H7 (cell line): ENCODE results near the gene PTPRN2. TPM values are rescaled to one million over a fixed set of nuclear protein-coding genes. Genes with fewer than 3 reads are reported as not detected.
"Not testable (repeated sequence)": the region's sequence is repeated elsewhere in the genome, so short reads cannot be mapped to it uniquely, and the experiment has no call there.

Source experiments
- DNase-seq: peaks from one replicate; pipeline ENCODE4 v3.0.0; 2012
- H3K27me3 ChIP-seq: 2 replicates; pipeline ENCODE4 v1.6.0; 2011; ENCODE audit warnings: mild to moderate bottlenecking, low read length; ENCODE audit not compliant: control insufficient read depth, insufficient read depth
- H3K36me3 ChIP-seq: replicated peaks from 2 replicates; pipeline ENCODE4 v1.5.1; 2011; ENCODE audit warnings: low read length; ENCODE audit not compliant: control insufficient read depth, insufficient read depth
- H3K4me3 ChIP-seq: 2 replicates; pipeline ENCODE4 v1.5.1; 2011; ENCODE audit warnings: low read depth, mild to moderate bottlenecking, control low read depth, low read length, moderate library complexity; ENCODE audit not compliant: insufficient read depth
- total RNA-seq: library from RNA; depleted of rRNA; stranded (reverse); fragments of >200 nt; shearing (Covaris generic); gene quantifications from 2 replicates; pipeline ENCODE4 v1.2.3, GENCODE V29; 2014

Gene PTPRN2
- total RNA-seq, 1 experiment from 2014 or later: 0.80 TPM

- no peaks in the 10 kb centered on the region for H3K36me3 ChIP-seq
- no peak overlapping the region for H3K4me3 ChIP-seq
- no peak for DNase-seq
- no peaks in the 10 kb centered on the region for H3K27me3 ChIP-seq
Observed at GRCh38 chr7:157853076-157853788, 734.4 kb downstream of the PTPRN2 start.

DNA sequence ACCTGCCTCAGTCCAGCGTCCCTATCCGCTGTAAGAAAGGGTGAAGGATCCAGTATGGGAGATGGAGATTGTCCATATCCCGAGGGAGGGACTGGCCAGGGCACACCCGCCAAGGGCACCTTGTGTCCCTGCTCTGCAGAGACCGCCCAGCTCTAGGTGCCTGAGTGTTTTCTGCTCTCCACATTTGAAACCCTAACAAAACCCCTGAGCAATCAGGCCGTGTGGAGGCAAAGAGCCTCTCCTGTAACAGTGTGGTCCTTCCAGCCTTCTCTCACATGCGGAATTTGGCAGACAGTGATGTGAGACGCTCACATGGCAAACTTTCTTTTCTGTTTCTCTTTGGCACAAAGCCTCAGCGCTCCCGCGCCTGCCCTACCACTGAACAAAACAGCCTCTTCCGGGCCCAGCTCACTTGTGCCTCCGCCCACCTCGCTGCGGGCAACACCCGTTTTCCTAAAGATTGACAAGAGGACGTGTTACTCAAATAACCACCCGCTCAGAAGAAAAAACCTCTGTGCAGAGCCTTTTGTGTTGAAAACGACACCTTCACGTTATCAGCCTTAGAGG lies 736.0 kb downstream of the PTPRN2 start:
- Histone ChIP-seq H3K36me3 (no peaks in the 10 kb centered on the region), H3K4me3 (no peak overlapping the region), H3K27me3 (no peaks in the 10 kb centered on the region)
- peak; percentile 86 for DNase-seq

- DNase-seq: no peak
- no peak overlapping the region for H3K4me3 ChIP-seq
- no peaks in the 10 kb centered on the region for H3K27me3 ChIP-seq
- H3K36me3 ChIP-seq: no peaks in the 10 kb centered on the region
Observed at GRCh38 chr7:157850481-157851444, 736.9 kb downstream of the PTPRN2 start.

DNA sequence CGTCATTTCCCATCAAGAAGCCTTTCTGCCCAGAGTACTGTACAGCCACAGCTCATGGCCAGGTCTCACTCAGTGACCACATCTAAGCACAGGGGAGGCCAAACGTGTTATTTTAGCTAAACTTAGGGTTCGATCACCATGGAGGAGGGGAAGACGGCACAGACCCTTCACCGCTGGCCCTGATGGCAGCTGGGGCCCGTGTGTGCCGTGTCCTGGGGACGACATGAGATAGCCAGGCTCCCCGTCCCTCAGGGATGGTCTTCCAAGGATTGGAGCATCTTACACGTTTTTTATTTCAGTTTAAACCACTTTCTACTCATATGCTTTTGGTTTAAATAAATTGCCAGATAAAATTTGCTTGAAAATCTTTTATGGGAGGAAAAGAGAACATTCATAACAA lies 737.9 kb downstream of the PTPRN2 start:
- no peak for DNase-seq
- no peak overlapping the region for H3K4me3 ChIP-seq
- H3K36me3 ChIP-seq: no peaks in the 10 kb centered on the region

GRCh38 chr7:157849341-157849596 lies 738.4 kb downstream of the PTPRN2 start:
- H3K27me3 ChIP-seq: no peaks in the 10 kb centered on the region
- DNase-seq: no peak
- no peak overlapping the region for H3K4me3 ChIP-seq
- no peaks in the 10 kb centered on the region for H3K36me3 ChIP-seq

More for the DNA sequence above, 737.9 kb downstream of the PTPRN2 start:
- no peaks in the 10 kb centered on the region for H3K27me3 ChIP-seq

DNA sequence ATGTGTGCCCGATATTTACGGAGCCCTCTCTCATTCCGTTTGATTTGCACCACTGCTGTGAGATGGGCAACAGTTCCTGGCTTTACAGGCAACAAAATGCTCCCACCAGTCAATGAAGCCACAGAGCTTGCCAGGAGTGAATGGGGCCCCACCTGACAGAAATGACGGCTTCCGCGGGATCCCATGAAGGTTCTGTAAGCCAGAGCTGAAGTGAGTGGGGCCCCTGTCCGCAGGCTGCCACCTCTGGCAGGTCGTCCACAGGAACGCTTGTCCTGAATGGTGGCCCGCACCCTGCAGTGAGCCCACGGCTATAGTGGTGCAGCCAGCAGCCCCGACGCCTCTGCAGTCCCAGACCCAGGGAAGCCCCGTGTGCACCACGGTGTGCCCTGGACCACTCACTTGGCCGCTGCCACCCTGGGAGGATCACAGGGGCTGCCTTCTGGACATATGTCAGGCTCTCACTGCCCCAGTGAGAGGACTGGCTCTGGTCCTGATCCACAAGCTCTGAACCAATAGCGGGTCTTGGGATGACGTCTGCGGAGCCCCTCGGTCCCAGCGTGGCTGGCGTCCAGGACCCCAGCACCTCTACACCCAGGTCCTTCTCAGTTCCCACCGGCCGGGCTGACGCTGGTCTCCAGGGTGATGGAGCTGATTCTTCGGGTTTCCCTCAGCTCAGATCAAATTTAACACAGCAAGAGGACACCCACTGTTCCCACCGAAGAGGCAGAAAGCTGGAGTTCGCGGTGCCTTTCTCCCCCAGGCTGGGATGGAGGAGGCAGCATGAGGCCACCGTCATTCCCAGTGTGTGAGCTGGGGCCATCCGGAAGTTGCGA lies 738.9 kb downstream of the PTPRN2 start:
- no peak for DNase-seq
- Histone ChIP-seq H3K4me3 (no peak overlapping the region), H3K36me3 (no peaks in the 10 kb centered on the region), H3K27me3 (no peaks in the 10 kb centered on the region)

GRCh38 chr7:157847756-157848487 lies 739.7 kb downstream of the PTPRN2 start:
- not testable (repeated sequence) for H3K36me3 ChIP-seq, DNase-seq, H3K4me3 ChIP-seq, H3K27me3 ChIP-seq

- not testable (repeated sequence) for H3K4me3 ChIP-seq, H3K27me3 ChIP-seq, H3K36me3 ChIP-seq, DNase-seq
Observed at GRCh38 chr7:157846746-157847145, 740.9 kb downstream of the PTPRN2 start.

DNA sequence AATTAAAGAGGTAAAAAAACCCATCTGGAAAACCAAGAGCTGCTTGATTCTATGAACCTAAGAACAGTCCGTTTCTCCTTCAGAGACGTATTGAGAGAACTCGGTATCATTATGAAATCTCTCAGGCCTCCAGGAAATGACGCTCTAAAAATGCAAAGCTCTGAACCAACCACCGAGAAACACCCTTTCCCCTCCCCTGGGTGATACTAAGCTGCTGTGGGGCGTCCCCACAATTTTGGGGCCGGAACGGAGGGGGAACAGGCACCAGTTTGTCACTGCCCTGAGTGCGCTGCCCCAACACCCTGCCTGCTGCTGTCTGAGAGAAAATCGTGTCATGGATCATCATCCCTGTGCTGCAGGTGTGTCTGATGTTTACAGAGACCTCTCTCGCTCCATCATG lies 741.4 kb downstream of the PTPRN2 start:
- H3K4me3 ChIP-seq: no peak overlapping the region
- no peaks in the 10 kb centered on the region for H3K36me3 ChIP-seq
- no peak for DNase-seq
- no peaks in the 10 kb centered on the region for H3K27me3 ChIP-seq

DNA sequence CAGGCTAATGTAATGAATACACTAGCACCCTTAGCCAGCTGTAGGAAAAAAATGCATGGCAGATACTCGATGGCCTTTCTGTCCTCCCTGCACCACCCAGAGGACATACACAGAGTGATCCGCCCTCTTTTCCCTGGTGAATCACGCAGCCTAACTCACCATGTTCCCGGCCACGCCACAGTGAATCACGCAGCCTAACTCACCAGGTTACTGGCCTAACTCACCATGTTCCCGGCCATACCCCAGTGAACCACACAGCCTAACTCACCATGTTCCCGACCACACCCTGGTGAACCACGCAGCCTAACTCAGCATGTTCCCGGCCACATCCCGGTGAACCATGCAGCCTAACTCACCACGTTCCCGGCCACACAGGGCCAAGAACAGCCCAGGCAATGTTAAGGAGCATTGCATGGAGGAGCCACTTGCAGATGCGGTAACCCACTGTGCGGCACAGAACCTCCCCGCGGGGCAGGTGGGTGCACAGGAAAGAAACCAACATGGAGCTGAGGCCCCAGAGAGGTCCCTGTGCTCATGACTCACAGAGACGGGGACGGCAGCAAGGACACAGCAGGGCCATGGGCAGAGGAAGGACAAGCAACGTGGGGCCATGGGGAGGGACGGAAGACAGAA lies 742.3 kb downstream of the PTPRN2 start:
- H3K27me3 ChIP-seq: no peaks in the 10 kb centered on the region
- no peak overlapping the region for H3K4me3 ChIP-seq

DNA sequence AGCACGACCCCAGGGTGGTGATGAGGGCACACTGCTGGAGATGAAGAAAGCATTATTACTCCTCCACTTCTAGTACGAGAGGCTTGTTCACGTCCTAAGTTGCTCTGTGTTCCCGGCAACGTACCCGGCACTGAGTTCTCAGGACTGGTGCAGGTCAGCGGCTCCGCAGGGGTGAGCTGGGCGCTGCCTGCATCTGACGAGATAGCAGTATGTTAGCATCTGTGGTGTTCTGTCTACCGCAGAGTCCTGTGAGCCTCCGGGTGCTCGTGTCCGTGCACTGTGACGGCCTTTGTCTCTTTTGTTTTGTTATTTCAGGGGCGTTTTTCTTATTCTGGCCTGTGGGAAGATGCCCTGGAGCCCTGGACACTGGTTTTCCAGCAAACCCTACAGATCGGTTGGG lies 743.0 kb downstream of the PTPRN2 start:
- Histone ChIP-seq H3K4me3 (no peak overlapping the region), H3K36me3 (no peaks in the 10 kb centered on the region), H3K27me3 (no peaks in the 10 kb centered on the region)
- DNase-seq: no peak

More for the DNA sequence above, 742.3 kb downstream of the PTPRN2 start:
- no peak for DNase-seq
- no peaks in the 10 kb centered on the region for H3K36me3 ChIP-seq

DNA sequence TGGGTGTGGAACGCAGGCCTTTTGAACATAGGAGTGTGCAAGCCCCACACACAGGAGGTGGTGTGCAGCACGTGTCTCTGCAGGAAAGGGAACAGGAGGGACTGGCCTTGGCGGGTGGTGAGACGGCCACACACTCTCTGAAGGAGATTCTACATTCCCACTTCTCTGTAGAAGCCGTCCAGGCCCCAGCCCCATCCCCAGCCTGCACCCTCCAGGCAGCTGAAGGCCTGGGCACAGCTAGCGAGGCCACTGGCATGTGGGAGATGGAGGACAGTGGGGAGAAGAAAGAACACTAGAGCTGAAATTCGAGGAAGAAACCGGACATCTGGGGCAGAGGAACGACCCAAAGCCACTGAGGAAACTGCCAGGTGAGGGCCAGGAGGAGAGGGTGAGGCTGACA lies 743.5 kb downstream of the PTPRN2 start:
- no peak for DNase-seq
- no peak overlapping the region for H3K4me3 ChIP-seq
- H3K27me3 ChIP-seq: no peaks in the 10 kb centered on the region
- no peaks in the 10 kb centered on the region for H3K36me3 ChIP-seq

DNA sequence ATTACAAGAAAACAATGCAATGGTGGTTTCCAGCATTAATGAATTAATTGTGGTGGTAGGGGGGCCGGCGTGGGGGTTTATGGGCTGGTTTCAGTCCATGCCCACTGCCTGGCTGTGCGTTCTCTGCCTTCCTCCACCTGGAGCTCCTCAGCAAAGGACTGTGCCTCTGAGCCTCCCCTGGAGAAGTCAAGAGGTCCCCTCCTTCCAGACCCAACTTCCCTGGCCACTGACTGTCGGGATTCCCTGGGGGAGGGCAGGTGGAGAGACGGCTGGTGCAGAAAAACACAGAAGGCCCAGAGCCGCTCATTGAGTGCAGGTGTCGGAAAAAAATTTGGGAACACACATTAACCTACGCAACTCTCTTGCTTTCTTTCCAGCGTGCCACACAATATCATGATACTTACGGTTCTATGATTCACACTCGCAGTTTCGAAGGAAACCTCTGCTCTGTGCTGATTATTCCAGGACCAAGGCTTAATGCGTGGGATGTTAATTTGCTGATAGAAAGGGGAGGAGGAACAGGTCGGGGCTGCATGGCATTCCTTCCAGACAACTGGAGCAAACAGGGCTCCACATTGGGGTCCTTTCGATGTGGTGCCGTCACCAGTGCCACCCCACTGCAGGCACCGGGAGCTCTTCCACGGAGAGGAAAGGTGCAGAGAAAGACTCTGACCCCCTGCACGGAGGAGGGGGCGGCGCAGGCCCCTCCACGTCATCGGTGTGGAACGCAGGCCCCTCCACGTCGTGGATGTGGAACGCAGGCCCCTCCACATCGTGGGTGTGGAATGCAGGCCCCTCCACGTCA lies 744.1 kb downstream of the PTPRN2 start:
- Histone ChIP-seq H3K27me3 (no peaks in the 10 kb centered on the region), H3K4me3 (no peak overlapping the region), H3K36me3 (no peaks in the 10 kb centered on the region)
- no peak for DNase-seq
